ENCODE measurements around the gene KCNQ5. TPM values are rescaled to one million over a fixed set of nuclear protein-coding genes. Genes with fewer than 3 reads are reported as not detected.

The KCNQ5 gene
- total RNA-seq, 1 experiment from 2014 or later: not detected

- intact Hi-C loops (cut with micrococcal nuclease): no loop called here
- CTCF ChIA-PET: no interaction called here
Measured at GRCh38 chr6:72661411-72661810, 39.5 kb downstream of the KCNQ5 start.

More at GRCh38 chr6:72661411-72661810, 39.5 kb downstream of the KCNQ5 start:
- Histone ChIP-seq H3K9me2 (ENCODE audit: insufficient read depth) (no peaks in the 10 kb centered on the region), H3K27me3 (ENCODE audit: insufficient read depth, low read length) (0 out of 2 replicates have a peak, but pooled peaks cover 9% of the 10 kb centered on the region), H3K79me2 (ENCODE audit: insufficient read depth, low read length) (no peaks in the 10 kb centered on the region), H3K4me3 (replicated peaks in 1 of 2; ENCODE audit: low read depth in 1 of 2, low read length in 2 of 2) (no peak overlapping the region), H3K27ac (ENCODE audit: low read depth, low read length) (no peak overlapping the region), H3K9ac (ENCODE audit: low read length) (no peak overlapping the region), H2AFZ (ENCODE audit: low read depth, low read length, poor library complexity, severe bottlenecking) (no peak overlapping the region), H3K36me3 (ENCODE audit: control insufficient read depth in 1 of 2, insufficient read depth in 2 of 2, low read length in 2 of 2) (no peaks in the 10 kb centered on the region), H3K4me1 (ENCODE audit: control insufficient read depth in 1 of 2, insufficient read depth in 2 of 2, low read length in 2 of 2) (no peaks in the 10 kb centered on the region), H3K4me2 (ENCODE audit: low read length) (no peak overlapping the region), H3K9me3 (ENCODE audit: control insufficient read depth in 1 of 2, insufficient read depth in 1 of 2, low read depth in 1 of 2, low read length in 2 of 2) (no peaks in the 10 kb centered on the region), H4K20me1 (ENCODE audit: insufficient read depth) (no peaks in the 10 kb centered on the region)
- POLR2A ChIA-PET: no interaction called here
- RAD21 ChIA-PET (ENCODE audit: low non-redundant PET in 1 of 2, low total read pairs in 2 of 2, uncharacterized antibody in 2 of 2, unreplicated experiment in 2 of 2): no interaction called here
- TF ChIP-seq RAD21 (IDR thresholded peaks at IDR 0.05; ENCODE audit: low read depth) (no peak), JUND (IDR thresholded peaks at IDR 0.05) (no peak), ZBTB33 (IDR thresholded peaks at IDR 0.05; ENCODE audit: extremely low read depth, insufficient replicate concordance, low read length) (no peak), EZH2 (IDR thresholded peaks at IDR 0.05) (no peak), EGR1 (IDR thresholded peaks at IDR 0.05; ENCODE audit: low read depth) (no peak), YY1 (IDR thresholded peaks at IDR 0.05; ENCODE audit: extremely low read depth, insufficient replicate concordance, low read depth, low read length) (no peak), ZFX (IDR thresholded peaks at IDR 0.05) (no peak), POLR2AphosphoS5 (IDR thresholded peaks at IDR 0.05; ENCODE audit: low read depth, low read length) (no peak), FOSL1 (IDR thresholded peaks at IDR 0.05; ENCODE audit: low read depth) (no peak), ATF3 (IDR thresholded peaks at IDR 0.05) (no peak), CTCF (IDR thresholded peaks at IDR 0.05 in 2 of 3, conservative IDR thresholded peaks at IDR 0.05 in 1 of 3; ENCODE audit: borderline replicate concordance in 1 of 3, insufficient read depth in 1 of 3, low read depth in 2 of 3, low read length in 2 of 3) (no peak), POLR2A (IDR thresholded peaks at IDR 0.05; ENCODE audit: borderline replicate concordance, extremely low read depth, insufficient read depth, insufficient read length) (no peak)
- TF ChIP-seq, protein P1, sequence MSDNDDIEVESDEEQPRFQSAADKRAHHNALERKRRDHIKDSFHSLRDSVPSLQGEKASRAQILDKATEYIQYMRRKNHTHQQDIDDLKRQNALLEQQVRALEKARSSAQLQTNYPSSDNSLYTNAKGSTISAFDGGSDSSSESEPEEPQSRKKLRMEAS (IDR thresholded peaks at IDR 0.05): no peak
- DNase-seq (ENCODE audit: low read depth, low spot score): no peak
- BruUV-seq (replicated peaks): no TSS peak
- no peak for ATAC-seq

All from HCT116 (cell line).